ENCODE results near the gene MAP7D1. TPM values are rescaled to one million over a fixed set of nuclear protein-coding genes. Genes with fewer than 3 reads are reported as not detected.

MAP7D1 gene
- total RNA-seq, 1 donor from 2014 or later = 103 TPM

DNA sequence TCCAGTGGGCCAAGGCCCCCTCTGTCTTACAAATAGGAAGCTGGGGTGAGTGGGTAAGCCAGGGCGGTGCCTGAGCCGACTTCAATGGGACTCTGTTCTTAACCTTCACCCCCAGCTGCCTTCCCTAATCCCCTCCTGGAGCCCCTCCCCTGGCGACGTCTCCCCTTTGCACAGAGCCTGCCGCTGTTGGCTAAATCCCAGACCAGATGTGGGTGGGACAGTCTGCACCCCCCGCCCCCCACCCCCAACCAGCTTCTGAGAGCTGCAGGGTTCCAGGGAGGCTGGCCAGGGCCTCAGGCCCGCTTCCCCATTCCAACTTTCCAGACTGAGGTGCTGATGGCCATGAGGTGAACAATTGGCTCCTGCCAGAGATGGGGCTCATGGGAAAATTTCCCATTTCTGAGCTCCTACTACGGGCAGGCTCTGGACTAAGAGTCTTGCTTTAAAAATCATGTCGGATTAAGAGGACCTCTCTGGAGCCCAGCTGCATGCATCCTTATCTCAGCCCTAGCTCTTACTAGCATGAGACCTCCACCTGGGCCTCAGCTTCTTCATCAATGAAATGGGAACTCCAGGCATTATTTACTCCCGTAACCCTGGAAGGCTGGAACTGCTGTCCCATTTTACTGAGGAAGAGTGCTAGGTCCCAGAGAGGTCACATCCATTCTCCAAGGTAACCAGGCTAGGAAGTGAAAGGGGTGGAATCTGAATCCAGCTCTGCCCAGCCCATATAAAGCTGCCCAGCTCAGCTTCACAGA is 37.3 kb upstream of the MAP7D1 start:
- Mint-ChIP-seq H3K27ac (peak overlapping the region; percentile 21), H3K4me3 (no peak overlapping the region), H3K4me1 (peaks cover 21% of the 10 kb centered on the region), H3K36me3 (no peaks in the 10 kb centered on the region), H3K27me3 (ENCODE audit: low read depth) (peaks cover 15% of the 10 kb centered on the region), H3K9me3 (no peaks in the 10 kb centered on the region)
- no peak for TF ChIP-seq CTCF (IDR thresholded peaks at IDR 0.05; ENCODE audit: unreplicated experiment)
- DNase-seq (ENCODE audit: low spot score in 2 of 2, unreplicated experiment in 2 of 2) = no peak

- peak overlapping the region; percentile 71 for H3K27ac Mint-ChIP-seq
- H3K4me3 Mint-ChIP-seq = no peak overlapping the region
- H3K9me3 Mint-ChIP-seq = no peaks in the 10 kb centered on the region
- peaks cover 24% of the 10 kb centered on the region for H3K4me1 Mint-ChIP-seq
- no peak for DNase-seq (ENCODE audit: low spot score in 2 of 2, unreplicated experiment in 2 of 2)
- no peak for TF ChIP-seq CTCF (IDR thresholded peaks at IDR 0.05; ENCODE audit: unreplicated experiment)
- no peaks in the 10 kb centered on the region for H3K36me3 Mint-ChIP-seq
- H3K27me3 Mint-ChIP-seq (ENCODE audit: low read depth) = peaks cover 23% of the 10 kb centered on the region
Observed at GRCh38 chr1:36119456-36119855, 36.5 kb upstream of the MAP7D1 start.

GRCh38 chr1:36122062-36123030 is 33.6 kb upstream of the MAP7D1 start:
- H3K36me3 Mint-ChIP-seq = no peaks in the 10 kb centered on the region
- no peak overlapping the region for H3K4me3 Mint-ChIP-seq
- H3K4me1 Mint-ChIP-seq = peaks cover 37% of the 10 kb centered on the region
- H3K9me3 Mint-ChIP-seq = no peaks in the 10 kb centered on the region
- no peak for DNase-seq (ENCODE audit: low spot score in 2 of 2, unreplicated experiment in 2 of 2)
- H3K27ac Mint-ChIP-seq = no peak overlapping the region
- no peak for TF ChIP-seq CTCF (IDR thresholded peaks at IDR 0.05; ENCODE audit: unreplicated experiment)
- H3K27me3 Mint-ChIP-seq (ENCODE audit: low read depth) = peaks cover 40% of the 10 kb centered on the region

DNA sequence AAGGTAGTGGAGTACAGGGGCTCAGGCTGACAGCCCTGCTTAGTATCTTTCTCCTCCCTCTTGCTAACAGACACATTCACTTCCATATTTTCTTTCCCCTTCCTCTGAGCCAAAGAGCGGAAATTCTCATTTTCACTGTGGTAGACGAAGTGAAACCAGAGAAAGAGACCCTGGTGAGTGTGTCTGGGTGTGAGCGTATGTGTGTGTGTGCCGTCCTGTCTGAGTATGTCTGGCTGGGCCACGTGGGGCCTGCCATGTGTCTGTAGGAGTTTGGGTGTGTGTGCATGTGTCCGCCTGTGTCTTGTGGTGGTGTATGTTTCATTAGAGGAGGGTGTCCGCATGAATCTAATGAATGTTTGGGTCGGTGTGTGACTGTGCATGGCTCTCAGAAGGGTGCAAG is 32.6 kb upstream of the MAP7D1 start:
- no peak for TF ChIP-seq CTCF (IDR thresholded peaks at IDR 0.05; ENCODE audit: unreplicated experiment)
- Mint-ChIP-seq H3K4me1 (peaks cover 41% of the 10 kb centered on the region), H3K27me3 (ENCODE audit: low read depth) (peaks cover 42% of the 10 kb centered on the region), H3K27ac (peak overlapping the region; percentile 3), H3K9me3 (no peaks in the 10 kb centered on the region), H3K4me3 (no peak overlapping the region), H3K36me3 (no peaks in the 10 kb centered on the region)
- DNase-seq (ENCODE audit: low spot score in 2 of 2, unreplicated experiment in 2 of 2) = no peak

GRCh38 chr1:36124404-36125128 is 31.4 kb upstream of the MAP7D1 start:
- H3K4me3 Mint-ChIP-seq = peak overlapping the region; percentile 67
- H3K9me3 Mint-ChIP-seq = no peaks in the 10 kb centered on the region

More at GRCh38 chr1:36124404-36125128, 31.4 kb upstream of the MAP7D1 start:
- Mint-ChIP-seq H3K27me3 (ENCODE audit: low read depth) (peaks cover 43% of the 10 kb centered on the region), H3K36me3 (no peaks in the 10 kb centered on the region), H3K4me1 (peaks cover 39% of the 10 kb centered on the region), H3K27ac (no peak overlapping the region)
- TF ChIP-seq CTCF (IDR thresholded peaks at IDR 0.05; ENCODE audit: unreplicated experiment) = no peak
- no peak for DNase-seq (ENCODE audit: low spot score in 2 of 2, unreplicated experiment in 2 of 2)
